B cell (primary cell): ENCODE results near the gene FARSB.

Experiments used
- EZH2 ChIP-seq: IDR thresholded peaks from 2 replicates; pipeline ENCODE4 v1.6.1; 2012; ENCODE audit warnings: borderline replicate concordance, low read depth, mild to moderate bottlenecking, moderate library complexity, low read length; ENCODE audit not compliant: insufficient read depth, poor library complexity, severe bottlenecking
- TF ChIP-seq, protein P1 (sequence below): fragments of 200-600 bp; IDR thresholded peaks from one replicate; pipeline ENCODE4 v1.8.0; 2022; ENCODE audit warnings: antibody characterized with exemption, mild to moderate bottlenecking

DNA sequence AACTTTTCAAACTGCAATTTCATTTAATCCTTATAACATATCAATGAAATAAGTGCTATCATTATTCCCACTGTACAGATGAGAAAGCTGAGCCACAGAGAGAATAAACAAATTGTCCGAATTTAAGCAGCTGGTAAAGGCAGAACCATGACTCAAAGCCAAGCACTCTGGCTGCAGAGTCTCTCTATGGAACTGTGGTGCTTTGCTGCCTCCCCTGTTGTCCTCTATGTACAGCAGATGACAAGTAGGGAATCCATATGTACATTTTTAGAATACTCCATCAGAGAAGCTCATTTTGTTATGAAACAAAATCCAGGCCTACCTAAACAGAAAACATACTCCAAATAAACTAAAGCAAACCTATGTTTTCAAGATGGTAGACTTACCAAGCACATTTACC is 45.1 kb downstream of the FARSB start:
- TF ChIP-seq, protein P1, sequence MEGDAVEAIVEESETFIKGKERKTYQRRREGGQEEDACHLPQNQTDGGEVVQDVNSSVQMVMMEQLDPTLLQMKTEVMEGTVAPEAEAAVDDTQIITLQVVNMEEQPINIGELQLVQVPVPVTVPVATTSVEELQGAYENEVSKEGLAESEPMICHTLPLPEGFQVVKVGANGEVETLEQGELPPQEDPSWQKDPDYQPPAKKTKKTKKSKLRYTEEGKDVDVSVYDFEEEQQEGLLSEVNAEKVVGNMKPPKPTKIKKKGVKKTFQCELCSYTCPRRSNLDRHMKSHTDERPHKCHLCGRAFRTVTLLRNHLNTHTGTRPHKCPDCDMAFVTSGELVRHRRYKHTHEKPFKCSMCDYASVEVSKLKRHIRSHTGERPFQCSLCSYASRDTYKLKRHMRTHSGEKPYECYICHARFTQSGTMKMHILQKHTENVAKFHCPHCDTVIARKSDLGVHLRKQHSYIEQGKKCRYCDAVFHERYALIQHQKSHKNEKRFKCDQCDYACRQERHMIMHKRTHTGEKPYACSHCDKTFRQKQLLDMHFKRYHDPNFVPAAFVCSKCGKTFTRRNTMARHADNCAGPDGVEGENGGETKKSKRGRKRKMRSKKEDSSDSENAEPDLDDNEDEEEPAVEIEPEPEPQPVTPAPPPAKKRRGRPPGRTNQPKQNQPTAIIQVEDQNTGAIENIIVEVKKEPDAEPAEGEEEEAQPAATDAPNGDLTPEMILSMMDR = no peak
- TF ChIP-seq EZH2 = no peak
